HG02798 (cell line): ENCODE measurements around the gene SNTA1.
"Not testable (repeated sequence)": the region's sequence is repeated elsewhere in the genome, so short reads cannot be mapped to it uniquely, and the experiment has no call there.

Source experiments
- ATAC-seq: cut with Tn5 transposase; IDR thresholded peaks from one replicate; pipeline ENCODE4 v1.9.1; 2021; ENCODE audit warnings: mild to moderate bottlenecking; ENCODE audit not compliant: unreplicated experiment, poor library complexity

Gene SNTA1

GRCh38 chr20:33400812-33401183 lies 42.8 kb downstream of the SNTA1 start:
- no peak for ATAC-seq

GRCh38 chr20:33399924-33400323 lies 43.6 kb downstream of the SNTA1 start:
- no peak for ATAC-seq

GRCh38 chr20:33394718-33395117 lies 48.8 kb downstream of the SNTA1 start:
- no peak for ATAC-seq

- ATAC-seq: no peak
These were observed 50.0 kb downstream of the SNTA1 start for GRCh38 chr20:33393609-33394008.

DNA sequence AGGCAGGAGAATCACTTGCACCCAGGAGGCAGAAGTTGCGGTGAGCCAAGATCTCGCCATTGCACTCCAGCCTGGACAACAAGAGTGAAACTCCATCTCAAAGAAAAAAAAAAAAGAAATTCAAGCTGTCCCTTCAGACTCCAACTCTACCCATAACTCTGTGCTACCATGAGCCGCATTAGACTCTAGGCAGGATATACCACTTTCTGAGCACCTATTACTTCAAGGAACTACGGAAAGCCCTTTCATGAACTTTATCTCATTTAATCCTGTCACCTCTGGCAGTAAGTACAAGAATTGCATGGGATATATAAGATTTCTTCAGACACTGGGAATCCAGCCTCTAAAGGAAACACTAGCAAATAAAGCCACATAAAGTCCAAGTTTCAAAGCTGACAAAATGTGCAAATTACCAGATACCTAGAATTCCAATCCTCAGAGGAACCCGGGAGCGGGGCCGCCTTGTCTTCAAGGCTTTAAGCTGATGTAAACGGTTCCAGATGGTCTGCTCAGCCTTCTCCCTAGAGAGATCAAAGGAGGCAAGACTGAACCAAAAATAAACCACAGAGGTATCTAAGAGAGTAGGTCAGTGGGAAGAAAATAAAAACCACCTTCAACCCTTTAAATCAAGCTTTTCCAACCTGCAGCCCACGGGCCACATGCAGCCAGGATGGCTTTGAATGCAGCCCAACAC lies 51.7 kb downstream of the SNTA1 start:
- ATAC-seq: no peak

DNA sequence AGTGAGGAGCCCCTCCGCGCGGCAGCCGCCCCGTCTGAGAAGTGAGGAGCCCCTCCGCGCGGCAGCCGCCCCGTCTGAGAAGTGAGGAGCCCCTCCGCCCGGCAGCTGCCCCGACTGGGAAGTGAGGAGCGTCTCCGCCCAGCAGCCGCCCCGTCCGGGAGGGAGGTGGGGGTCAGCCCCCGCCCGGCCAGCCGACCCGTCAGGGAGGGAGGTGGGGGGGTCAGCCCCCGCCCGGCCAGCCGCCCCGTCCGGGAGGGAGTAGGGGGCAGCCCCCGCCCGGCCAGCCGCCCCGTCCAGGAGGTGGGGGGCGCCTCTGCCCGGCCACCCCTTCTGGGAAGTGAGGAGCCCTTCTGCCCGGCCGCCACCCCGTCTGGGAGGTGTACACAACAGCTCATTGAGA lies 54.2 kb downstream of the SNTA1 start:
- ATAC-seq: not testable (repeated sequence)

GRCh38 chr20:33388268-33388667 lies 55.3 kb downstream of the SNTA1 start:
- ATAC-seq: no peak

DNA sequence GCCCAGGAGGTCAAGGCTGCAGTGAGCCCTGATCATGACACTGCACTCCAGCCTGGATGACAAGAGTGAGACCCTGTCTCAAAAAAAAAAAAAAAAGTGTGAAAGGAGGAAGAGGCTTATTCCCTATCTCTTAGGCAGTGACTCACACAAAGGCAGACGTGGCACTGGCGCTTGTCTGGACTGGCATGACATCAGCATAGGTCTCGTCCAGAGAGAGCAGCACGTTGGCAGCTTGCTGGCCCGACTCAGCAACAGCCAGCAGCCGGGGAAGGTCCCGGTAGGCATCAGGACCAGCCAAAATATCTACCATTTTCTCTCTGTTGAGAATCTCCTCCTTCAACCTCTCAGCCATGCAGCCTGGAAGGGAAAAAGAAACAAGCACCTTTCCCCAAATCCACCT lies 56.4 kb downstream of the SNTA1 start:
- ATAC-seq: no peak

GRCh38 chr20:33386673-33387072 lies 56.9 kb downstream of the SNTA1 start:
- ATAC-seq: no peak

DNA sequence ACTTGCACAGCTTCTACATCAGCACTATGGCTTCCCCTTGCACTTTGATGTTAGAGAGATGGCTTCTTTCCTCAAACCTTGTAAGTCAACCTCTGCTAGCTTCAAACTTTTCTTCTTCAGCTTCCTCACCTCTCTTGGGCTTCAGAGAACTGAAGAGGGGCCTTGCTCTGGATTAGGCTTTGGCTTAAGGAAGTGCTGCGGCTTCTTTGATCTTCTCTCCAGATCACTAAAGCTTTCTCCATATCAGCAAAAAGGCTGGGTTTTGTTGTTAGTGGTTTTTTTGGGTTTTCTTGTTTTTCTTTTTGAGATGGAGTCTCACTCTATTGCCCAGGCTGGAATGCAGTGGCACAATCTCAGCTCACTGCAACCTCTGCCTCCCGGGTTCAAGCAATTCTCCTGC lies 66.2 kb downstream of the SNTA1 start:
- ATAC-seq: no peak

GRCh38 chr20:33373735-33374605 lies 69.6 kb downstream of the SNTA1 start:
- ATAC-seq: no peak

DNA sequence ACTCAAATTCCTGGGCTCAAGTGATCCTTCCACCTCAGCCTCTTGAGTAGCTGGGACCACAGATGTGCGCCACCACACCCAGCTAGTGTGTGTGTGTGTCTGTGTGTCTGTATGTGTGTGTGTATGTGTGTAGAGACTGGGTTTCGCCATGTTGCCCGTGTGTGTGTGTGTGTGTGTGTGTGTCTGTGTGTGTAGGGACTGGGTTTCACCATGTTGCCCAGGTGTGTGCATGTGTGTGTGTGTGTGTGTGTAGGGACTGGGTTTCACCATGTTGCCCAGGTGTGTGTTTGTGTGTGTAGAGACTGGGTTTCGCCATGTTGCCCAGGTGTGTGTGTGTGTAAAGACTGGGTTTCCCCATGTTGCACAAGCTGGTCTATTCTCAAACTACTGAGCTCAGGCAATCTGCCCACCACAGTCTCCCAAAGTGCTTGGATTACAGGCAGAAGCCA lies 70.5 kb downstream of the SNTA1 start:
- no peak for ATAC-seq

GRCh38 chr20:33370291-33370690 lies 73.3 kb downstream of the SNTA1 start:
- no peak for ATAC-seq

DNA sequence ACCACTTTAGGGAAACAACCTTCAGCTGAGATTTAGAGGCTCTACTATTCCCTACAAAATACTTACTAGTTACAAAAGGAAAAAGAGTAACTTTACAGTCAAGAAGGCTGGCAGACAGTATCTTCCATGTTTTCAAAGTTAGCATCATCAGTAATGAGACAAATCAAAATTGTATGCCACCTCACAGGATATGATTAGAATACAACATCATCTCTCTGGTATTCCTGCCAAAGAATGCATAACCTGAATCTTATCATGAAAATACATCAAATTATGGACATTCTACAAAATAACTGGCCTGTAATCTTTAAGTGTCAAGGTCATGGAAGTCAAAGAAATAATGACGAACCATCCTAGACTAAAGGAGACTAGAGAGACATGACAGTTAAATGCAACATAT lies 80.7 kb downstream of the SNTA1 start:
- no peak for ATAC-seq

GRCh38 chr20:33359399-33360261 lies 83.9 kb downstream of the SNTA1 start:
- no peak for ATAC-seq
